ENCODE measurements around the gene STX16.

- TF ChIP-seq CTCF (IDR thresholded peaks at IDR 0.05) (no peak), POLR2AphosphoS5 (IDR thresholded peaks at IDR 0.05) (no peak), POLR2A (IDR thresholded peaks at IDR 0.05) (no peak), EP300 (IDR thresholded peaks at IDR 0.05) (no peak)
Measured at GRCh38 chr20:58676161-58676560, 25.1 kb downstream of the STX16 start.

All from sigmoid colon (tissue), 4 donors.